Globus pallidus (tissue), 1 donor: Measurements from ENCODE around the gene FUCA2.
A peak's percentile ranks its signal among the peaks of the same experiment; 100 is the strongest.
"Not testable (repeated sequence)": the region's sequence is repeated elsewhere in the genome, so short reads cannot be mapped to it uniquely, and the experiment has no call there.

Source experiments
- DNase-seq: peaks from one replicate; pipeline ENCODE4 v3.0.0-alpha.2; 2015; ENCODE audit warnings: low spot score

The FUCA2 gene

DNA sequence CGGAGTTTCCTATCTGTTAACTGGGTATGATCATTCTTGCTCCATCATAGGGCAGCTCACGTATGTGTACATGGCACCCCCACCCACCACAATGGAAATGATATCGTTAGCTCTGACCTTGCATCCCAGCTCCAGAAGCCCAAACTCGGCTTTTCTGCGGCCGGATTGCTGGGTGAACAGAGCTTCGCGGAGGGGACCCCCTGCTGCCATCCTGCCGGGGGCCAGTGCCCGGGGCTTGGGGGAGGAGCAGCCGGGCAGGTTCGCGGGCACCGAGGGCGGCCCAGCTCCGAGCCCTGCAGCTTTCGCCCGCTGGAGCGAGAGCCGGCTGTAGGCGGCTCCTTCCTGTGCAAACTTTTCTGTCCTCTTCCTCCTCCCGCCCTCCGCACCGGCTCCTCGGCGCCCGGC is 24.9 kb upstream of the FUCA2 start:
- DNase-seq, result no peak

DNA sequence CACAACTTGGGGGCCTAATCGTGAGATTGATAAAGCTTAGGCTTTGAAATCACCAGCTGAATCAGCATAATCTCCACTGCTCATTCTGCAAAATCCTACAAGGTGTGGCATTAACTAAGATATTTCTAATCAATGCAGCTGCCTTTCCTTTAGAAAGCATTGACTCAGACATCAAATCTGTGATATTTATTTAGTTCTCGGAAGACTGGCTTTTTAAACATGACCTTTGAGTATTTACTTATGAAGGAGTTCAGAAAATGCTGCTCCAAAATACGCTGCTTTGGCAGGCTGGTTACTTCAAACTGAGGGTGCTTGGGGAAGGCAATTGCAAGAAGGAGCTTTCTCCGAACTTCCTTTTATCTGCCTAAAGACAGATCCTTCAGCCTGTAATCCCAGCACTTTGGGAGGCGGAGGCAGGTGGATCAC is 23.7 kb upstream of the FUCA2 start:
- DNase-seq, result no peak

DNA sequence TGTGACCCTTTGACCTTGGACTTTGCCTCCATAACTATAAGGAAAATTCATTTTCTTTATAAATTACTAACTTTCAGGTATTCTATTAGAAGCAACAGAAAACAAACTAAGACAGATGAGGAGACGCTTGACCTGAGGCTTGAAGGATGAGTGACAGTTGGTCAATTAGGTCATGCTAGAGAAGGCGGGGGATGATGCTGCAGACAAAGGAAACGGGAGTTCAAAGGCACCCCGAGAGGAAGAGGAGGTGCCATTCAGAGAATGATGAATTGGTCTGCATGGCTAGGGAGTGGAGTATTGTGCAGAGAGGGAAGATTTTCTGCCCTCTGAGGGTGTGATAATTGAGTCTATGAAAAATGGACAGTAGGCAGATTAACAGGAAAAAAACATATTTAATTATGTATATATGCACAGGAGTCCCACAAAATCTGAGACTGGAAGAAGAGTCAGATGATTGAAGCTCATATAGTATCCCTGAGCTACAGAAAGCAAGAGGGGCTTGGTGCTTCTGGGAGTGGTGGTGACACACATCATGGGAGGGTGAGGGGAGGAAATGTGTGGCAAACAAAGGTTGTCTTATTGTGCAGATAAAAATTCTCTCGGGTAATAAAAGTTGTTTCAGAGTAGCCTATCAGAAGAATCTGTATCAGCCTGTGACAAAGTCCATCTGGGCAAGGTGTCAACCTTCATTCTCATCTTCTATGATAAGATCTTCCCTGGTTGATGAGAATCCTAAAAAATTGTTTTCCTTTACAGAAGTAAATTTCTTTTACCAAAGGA is 20.4 kb upstream of the FUCA2 start:
- no peak for DNase-seq

DNA sequence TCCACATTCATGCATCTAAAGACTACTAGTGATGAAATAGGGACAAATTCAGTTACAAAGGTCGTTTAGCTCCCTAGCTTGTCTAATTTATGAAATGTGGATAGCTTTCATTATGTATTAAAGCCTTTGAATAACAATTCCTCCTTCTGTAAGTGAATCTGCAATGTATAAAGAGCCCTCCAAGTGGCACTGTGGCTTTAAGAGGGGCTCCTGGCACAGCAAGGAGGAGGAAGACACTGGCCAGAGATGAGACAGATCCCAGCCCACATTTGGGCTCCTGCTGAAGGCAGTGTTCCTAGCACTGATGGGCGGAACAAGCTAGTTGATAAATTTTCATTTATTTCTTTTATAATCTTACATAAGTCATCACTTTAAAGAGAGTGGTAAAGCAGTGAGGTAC is 17.6 kb upstream of the FUCA2 start:
- DNase-seq, result no peak

DNA sequence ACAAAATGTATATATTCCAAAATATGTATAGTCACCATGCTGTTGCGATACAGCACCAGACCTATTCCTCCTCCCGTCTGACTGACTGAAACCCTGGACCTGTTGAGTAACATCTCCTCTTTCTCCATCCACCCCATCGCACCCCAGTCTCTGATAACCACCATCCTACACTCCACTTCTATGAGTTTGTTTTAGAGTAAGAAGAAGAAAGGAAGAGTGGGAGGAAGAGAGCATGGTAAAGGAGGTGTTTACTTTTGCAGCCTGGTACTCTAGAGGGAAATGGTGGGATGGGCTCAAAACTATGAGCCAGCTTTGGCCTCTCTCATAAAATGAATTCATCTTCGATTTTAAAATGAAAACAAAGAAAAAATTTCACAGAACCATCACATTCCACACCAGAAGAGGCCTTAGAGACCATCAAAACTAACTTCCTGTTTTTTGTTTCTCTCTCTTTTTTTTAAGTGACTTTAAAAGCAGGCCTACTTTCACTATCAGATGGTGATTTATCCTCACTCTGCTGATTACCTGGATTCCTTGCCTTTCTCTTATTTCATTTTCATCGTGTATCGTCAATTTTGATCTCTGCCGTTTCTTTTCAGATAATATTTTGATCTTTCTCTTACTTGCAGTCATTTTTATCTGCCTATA is 16.8 kb upstream of the FUCA2 start:
- DNase-seq, result no peak

DNA sequence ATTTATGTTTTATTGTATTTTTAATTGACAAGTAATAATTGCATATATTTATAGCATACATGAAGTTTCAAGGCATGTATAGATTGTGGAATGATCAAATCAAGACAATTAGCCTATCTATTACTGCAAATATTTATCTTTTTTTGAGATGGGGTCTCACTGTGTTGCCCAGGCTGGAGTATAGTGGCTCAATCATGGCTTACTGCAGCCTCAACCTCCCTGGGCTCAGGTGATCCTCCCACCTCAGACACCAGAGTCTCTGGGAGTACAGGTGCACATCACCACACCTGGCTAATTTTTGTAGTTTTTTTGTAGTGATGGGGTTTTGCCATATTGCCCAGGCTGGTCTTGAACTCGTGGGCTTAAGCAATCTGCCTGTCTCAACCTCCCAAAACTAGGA is 16.2 kb upstream of the FUCA2 start:
- no peak for DNase-seq

DNA sequence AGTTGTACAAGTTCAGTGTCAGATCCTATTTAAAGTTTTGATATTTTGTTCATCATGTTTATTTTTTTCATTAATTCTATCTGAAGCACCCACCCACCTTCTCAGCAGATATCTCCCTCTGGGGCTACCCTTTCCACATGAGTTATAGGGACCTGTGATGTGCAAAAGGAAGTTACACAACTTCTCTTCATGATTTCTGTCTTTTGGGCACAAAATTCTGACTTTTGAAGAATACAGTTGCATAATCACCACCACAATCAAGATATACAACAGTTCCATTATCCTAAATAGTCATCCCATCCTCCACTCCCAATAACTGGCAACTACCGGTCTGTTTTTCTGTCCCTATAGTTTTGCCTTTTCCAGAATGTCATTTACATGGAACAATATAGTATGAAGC is 13.8 kb upstream of the FUCA2 start:
- DNase-seq, result no peak

DNA sequence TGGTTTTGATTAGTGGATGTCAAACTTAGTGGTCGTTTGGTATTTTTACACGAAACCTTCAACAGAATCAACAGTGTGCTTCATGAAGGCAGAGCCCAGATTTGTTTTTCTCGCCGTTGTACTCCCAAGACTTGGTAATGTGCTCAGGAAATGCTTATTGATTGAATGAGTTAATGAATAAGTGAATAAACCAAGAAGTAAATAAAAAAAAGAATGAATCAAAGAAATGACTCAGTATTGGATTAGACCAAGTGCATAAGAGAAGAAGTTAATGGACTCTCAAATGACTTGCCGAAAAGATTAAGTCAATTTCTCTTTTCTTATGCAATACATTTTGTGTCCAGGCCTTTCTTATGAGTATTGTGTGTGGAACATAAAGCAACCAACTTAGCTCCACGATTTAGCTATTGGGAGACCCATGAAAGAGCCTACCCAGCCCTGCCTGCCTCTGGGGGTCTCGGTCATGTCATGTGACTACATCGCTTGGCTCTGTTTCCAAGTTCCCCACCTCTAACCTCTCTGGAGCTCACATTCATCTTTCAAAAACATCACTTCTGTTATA is 10.6 kb upstream of the FUCA2 start:
- no peak for DNase-seq

DNA sequence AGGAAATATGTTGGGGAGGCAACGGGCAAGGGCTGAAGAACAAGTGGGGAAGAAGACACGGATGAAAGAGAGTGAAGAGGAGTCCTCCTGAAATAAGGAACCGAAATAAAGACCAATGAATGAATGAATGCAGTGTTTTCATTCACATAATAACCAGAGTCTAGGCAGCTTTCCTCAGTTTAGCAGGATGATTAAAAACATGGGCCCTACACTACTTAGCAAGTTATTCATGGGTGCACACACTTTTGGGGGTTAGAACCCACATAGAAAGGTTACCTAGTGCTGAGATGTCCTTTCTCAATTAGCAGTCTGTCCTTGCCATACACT is 5.9 kb upstream of the FUCA2 start:
- no peak for DNase-seq

DNA sequence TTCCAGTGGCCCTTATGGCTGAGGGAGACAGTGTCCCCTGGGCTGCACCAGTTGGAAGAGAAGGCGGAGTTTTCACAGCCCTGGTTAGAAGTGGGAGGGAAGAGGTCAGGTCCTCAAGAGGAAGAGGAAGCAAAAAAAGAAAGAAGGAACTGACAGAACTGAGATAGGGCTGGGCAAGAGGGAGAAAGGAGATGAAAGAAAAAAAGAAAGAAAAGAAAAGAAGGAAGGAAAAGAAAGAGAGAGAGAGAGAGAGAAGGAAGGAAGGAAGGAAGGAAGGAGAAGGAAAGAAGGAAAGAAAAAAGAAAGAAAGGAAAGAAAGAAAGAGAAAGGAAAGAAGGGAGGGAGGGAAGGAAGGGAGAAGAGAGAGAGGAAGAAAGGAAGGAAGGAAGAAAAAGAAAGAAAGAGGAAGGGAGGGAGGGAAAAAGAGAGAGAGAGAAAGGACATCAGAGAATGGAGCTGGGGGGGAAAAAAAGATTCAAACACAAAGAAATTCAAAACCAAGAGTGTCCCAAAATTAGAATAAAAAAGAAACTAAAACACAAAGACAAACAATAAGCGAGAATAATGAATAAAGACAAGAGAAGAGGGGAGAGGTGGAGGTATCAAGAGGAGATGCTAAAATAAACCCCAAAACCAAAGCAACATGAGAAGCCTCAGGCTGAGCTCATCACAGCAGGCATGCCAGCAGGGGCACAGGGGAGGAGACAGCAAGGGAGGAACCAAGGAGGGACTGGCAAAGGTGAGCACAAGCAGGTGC is 5.3 kb upstream of the FUCA2 start:
- DNase-seq, result no peak

DNA sequence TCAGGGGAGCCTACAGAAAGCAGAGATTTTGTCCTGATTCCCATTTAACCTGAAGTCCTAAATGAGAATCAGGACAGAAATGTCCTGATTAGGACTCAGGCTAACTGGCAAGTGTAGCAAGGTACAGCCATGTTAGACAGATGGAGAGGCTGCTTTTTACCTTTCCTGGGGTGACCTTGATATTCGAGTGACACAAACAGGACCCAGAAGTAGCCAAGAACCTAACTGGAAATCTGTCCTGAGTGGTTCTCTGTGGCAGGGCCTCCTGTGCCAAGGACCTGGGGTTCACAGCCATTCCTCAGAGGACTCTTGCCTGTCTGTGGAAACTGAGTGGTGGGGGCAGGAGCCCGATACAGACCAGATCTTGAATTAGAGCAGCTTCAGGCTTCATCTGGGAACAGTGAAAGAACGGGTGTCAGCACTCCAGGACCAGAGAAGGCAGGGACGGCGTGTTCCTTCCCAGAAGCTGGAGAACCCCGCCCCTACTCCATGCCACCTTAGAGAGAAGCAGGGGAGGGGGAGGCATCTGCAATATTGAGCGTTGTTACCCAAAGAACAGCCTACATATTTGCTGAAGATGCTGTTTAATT is 4.3 kb upstream of the FUCA2 start:
- no peak for DNase-seq

DNA sequence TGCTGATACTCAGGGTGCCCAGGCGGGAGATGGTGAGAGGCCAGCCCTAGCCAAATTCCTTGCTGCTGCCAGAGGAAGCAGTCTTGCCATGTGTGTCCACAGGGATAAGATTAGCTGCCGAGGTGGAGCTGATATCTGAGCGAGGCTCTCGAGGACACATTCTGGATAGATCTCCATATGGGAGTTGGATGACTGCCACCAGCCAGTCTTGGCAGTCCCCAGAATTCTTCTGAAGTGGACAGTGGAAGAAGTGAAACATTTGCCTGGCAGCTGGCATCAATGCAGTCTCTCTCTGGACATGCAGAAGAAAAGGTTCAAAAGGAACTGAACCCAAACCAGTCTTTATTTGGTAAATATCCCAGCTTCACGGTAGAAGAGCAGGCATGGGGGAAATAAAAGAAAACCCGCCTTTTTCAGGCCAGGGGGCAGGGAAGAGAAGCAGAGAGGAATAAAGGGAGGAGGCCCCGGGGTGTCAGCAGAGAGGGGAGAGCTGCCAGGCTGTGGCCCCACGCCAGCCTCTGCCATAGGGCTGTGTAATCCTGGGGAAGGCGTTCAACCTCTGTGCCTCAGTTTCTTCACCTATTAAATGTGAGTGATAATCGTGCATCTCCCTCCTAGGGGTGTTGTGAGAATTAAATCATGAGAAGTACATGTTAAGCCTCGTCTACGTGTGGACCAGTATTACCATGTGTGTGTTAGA is 3.7 kb upstream of the FUCA2 start:
- DNase-seq, result peak; percentile 40

DNA sequence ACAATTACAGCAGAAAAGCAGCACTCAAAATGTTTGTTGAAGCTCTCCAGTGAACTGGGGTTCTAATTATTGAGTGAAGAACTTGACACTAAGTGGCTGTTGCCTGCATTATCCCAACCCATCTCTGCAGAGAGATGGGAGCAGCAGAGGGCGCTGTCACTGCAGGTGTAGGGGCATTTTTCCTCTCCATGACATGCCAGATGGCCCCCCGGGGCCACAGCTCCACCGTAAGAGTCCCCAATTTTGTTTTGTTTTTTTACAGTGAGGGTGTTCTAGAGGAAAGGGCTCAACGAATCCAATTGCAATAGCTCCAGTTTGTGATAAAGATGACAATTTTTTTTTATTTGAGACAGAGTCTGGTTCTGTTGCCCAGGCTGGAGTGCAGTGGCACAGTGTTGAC is 1.9 kb upstream of the FUCA2 start:
- DNase-seq, result no peak

DNA sequence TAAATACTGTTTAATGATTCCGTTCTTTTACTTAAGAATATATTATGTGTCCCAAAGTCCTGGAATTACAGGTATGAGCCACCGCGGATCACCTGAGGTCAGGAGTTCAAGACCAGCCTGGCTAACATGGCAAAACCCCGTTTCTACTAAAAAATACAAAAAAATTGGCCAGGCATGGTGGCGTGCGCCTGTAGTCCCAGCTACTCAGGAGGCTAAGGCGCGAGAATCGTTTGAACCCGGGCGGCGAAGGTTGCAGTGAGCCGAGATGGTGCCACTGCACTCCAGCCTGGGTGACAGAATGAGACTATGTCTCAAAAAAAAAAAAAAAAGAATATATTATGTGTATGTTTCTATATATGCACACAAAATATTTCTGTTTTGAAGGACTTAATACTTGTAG is 1.2 kb downstream of the FUCA2 start:
- not testable (repeated sequence) for DNase-seq

DNA sequence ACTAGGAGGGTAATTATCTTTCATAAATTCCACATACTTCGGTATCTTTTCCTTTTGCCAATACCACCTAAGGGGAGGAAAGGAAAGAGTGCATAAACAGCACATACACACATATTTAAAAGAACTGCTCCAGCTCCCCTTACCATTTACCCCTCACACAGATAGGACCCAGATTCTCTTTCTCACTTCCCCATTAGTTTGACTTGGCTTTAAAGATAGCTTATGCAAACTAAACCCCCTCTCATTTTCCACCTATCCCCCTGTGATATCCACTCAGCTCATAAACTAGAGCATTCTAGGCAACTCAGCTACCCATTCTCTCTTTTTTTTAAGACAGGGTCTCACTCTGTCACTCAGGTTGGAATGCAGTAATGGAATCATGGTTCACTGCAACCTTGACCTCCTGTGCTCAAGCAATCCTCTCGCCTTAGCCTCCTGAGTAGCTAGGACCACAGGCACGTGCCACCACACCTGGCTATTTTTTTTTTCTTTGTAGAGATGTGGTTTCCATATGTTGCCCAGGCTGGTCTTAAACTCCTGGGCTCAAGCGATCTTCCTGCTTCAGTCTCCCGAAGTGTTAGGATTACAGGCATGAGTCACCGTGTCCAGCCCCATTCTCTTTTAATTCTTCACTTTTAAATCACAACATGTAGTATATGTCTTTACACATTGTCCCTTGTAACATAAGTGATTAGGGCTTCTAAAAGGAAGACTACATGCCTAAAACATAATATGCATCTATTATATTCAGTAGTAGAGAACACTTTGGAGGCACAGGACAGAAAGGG is 4.0 kb downstream of the FUCA2 start:
- DNase-seq, result no peak

DNA sequence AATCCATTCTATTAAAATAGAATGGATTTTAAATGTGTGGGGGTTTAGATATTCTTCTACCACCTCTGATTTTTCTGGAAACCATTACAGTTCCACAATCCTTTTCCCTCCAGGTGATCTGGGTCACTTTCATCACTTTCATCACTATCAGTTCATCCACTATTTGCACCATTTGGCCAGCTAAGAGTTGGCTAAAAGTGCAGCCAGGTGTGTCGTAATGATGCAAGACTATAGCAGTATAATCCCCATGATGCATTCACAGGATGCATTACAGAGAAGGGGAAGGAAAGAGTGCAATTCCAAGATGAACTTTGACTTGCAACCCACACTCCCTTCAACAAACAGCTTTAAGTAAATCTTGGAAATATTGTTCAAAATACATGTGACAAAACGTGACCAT is 4.9 kb downstream of the FUCA2 start:
- DNase-seq, result no peak

DNA sequence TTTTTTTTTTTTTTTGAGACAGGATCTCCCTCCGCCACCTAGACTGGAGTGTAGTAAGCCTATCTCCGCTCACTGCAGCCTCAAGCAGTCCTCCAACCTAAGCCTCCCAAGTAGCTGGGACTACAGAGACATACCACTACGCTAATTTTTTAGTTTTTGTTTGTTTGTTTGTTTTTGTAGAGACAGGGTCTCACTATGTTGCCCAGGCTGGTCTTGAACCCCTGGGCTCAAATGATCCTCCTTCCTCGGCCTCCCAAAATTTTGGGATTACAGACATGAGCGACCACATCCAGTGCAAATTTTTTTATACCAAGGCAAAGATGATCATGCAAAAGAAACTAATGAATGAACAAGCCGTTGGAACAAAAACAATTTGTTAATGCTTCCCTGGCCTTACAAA is 5.3 kb downstream of the FUCA2 start:
- no peak for DNase-seq

DNA sequence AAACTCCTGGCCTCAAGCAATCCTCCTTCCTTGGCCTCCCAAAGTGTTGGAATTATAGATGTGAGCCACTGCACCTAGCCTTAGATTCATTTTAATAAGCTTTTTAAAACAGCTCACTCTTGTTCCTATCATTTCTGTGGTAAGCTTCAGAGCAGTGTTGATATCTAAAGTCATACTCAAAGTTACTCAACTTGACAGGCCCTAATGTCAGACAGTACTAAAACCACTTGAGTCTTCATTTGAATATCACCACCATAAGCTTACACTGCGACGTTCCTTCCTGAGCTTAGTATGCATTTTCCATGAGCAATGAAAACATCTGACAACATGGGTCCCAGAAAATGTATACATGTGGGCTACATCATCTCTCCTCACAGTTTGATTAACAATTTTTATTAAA is 6.0 kb downstream of the FUCA2 start:
- DNase-seq, result no peak

DNA sequence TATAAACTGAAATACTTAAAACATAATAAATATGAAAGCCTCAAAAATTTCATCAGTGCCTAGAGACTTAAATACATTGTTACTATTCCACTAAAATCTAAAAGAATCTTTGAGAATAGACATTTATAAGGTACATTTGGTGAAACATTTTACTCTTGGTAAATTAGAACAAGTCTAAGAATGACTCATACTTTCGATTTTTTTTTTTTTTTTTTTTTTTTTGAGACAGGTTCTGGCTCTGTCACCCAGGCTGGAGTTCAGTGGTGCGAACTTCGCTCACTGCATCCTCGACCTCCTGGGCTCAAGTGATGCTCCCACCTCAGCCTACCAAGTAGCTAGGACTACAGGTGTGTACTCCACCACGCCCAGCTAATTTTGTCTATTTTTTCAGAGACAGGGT is 6.4 kb downstream of the FUCA2 start:
- DNase-seq, result no peak

DNA sequence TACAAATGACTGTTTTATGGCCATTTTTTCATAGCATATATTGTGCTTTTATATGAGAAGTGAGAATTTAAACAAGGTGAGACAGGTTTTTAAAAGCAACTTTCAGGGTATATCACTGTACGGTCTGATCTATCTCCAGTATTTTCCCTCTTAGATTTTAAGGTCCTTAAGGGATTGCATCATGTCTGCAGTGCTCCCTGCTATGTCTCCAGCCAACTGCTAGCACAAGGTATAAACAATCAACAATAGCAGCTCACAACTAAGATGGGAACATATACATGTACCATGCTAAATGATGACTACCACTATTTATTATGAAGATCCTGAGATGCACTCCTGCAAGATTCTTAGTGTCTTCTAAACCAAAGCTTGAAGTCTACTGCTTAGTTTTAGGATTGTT is 7.2 kb downstream of the FUCA2 start:
- no peak for DNase-seq

DNA sequence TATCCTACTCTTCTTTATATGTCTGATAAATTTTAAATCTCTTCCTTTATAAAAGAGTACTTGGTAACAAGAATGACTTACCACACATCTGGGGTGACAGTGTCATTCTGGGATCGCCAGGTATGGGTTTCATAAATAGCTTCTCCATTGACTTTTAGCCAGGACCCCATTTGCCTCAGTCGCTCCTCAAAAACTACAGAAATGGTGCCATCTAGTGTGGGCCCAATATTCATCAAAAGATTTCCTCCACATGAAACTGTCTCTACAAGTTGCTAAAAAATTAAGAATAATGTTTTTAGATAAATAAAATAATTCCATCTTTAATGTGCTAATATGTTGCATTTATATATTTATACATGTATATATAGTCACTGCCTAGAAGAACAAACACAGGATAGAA is 9.7 kb downstream of the FUCA2 start:
- DNase-seq, result no peak
